Measurements from ENCODE around the gene HIBCH.

The HIBCH gene

GRCh38 chr2:190323406-190323805 lies 3.8 kb upstream of the HIBCH start:
- H3K79me1 ChIP-seq (ENCODE audit: low read depth, low read length) = peaks cover 1% of the 10 kb centered on the region
- H3K27ac ChIP-seq (replicated peaks; ENCODE audit: low read length) = no peak overlapping the region
- no peak overlapping the region for H2BK15ac ChIP-seq (ENCODE audit: low read length)
- H3K4ac ChIP-seq (ENCODE audit: low read length) = no peak overlapping the region
- DNase-seq (ENCODE audit: low spot score) = no peak
- H3K14ac ChIP-seq (ENCODE audit: low read length) = no peak overlapping the region
- H3K9me3 ChIP-seq (replicated peaks in 1 of 2; ENCODE audit: control insufficient read depth in 2 of 2, insufficient read depth in 1 of 2, low read depth in 1 of 2, low read length in 2 of 2) = no peaks in the 10 kb centered on the region
- no peaks in the 10 kb centered on the region for H3K36me3 ChIP-seq (replicated peaks in 1 of 2; ENCODE audit: control insufficient read depth in 2 of 2, insufficient read depth in 2 of 2, low read length in 2 of 2)
- H3K4me3 ChIP-seq (ENCODE audit: low read length in 2 of 2) = no peak overlapping the region
- H3K18ac ChIP-seq (ENCODE audit: low read length) = no peak overlapping the region
- peaks cover 3 to 4% of the 10 kb centered on the region in 2 donors for H3K4me1 ChIP-seq (ENCODE audit: control insufficient read depth in 2 of 2, insufficient read depth in 1 of 2, low read depth in 1 of 2, low read length in 2 of 2)
- no peaks in the 10 kb centered on the region for H3K27me3 ChIP-seq (ENCODE audit: control insufficient read depth in 3 of 3, insufficient read depth in 3 of 3, low read depth in 1 of 3, low read length in 3 of 3)
- H2AFZ ChIP-seq (ENCODE audit: low read length) = no peak overlapping the region
- no peak overlapping the region for H3K4me2 ChIP-seq (ENCODE audit: insufficient read depth, low read length, poor library complexity, severe bottlenecking)
- no peak overlapping the region for H2BK120ac ChIP-seq (ENCODE audit: low read depth, low read length)
- no peak overlapping the region for H2AK5ac ChIP-seq (ENCODE audit: low read depth, low read length)
- no peak overlapping the region for H4K91ac ChIP-seq (ENCODE audit: low read depth, low read length, poor library complexity)
- H3K9ac ChIP-seq (ENCODE audit: low read depth, low read length, poor library complexity) = no peak overlapping the region
- no peak overlapping the region for H2BK12ac ChIP-seq (ENCODE audit: low read length)
- H2BK5ac ChIP-seq (ENCODE audit: low read length) = no peak overlapping the region
- H4K8ac ChIP-seq (ENCODE audit: low read depth, low read length) = no peak overlapping the region
- no peak overlapping the region for H3K23ac ChIP-seq (ENCODE audit: low read depth, low read length, poor library complexity)

- Histone ChIP-seq H2BK5ac (ENCODE audit: low read length) (no peak overlapping the region), H3K27me3 (ENCODE audit: control insufficient read depth in 3 of 3, insufficient read depth in 3 of 3, low read depth in 1 of 3, low read length in 3 of 3) (no peaks in the 10 kb centered on the region), H3K14ac (ENCODE audit: low read length) (no peak overlapping the region), H2AK5ac (ENCODE audit: low read depth, low read length) (no peak overlapping the region), H3K4me2 (ENCODE audit: insufficient read depth, low read length, poor library complexity, severe bottlenecking) (no peak overlapping the region), H3K4ac (ENCODE audit: low read length) (no peak overlapping the region), H3K9me3 (replicated peaks in 1 of 2; ENCODE audit: control insufficient read depth in 2 of 2, insufficient read depth in 1 of 2, low read depth in 1 of 2, low read length in 2 of 2) (no peaks in the 10 kb centered on the region), H3K27ac (replicated peaks; ENCODE audit: low read length) (no peak overlapping the region), H3K23ac (ENCODE audit: low read depth, low read length, poor library complexity) (no peak overlapping the region), H3K36me3 (replicated peaks in 1 of 2; ENCODE audit: control insufficient read depth in 2 of 2, insufficient read depth in 2 of 2, low read length in 2 of 2) (peaks cover 0 to 5% of the 10 kb centered on the region in 2 donors), H3K18ac (ENCODE audit: low read length) (no peak overlapping the region), H3K9ac (ENCODE audit: low read depth, low read length, poor library complexity) (no peak overlapping the region), H2BK12ac (ENCODE audit: low read length) (no peak overlapping the region), H4K8ac (ENCODE audit: low read depth, low read length) (no peak overlapping the region), H3K79me1 (ENCODE audit: low read depth, low read length) (peaks cover 4% of the 10 kb centered on the region), H3K4me1 (ENCODE audit: control insufficient read depth in 2 of 2, insufficient read depth in 1 of 2, low read depth in 1 of 2, low read length in 2 of 2) (peaks cover 4% of the 10 kb centered on the region in 2 donors), H2AFZ (ENCODE audit: low read length) (peak overlapping the region; percentile 83), H2BK120ac (ENCODE audit: low read depth, low read length) (no peak overlapping the region), H3K4me3 (ENCODE audit: low read length in 2 of 2) (no peak overlapping the region), H4K91ac (ENCODE audit: low read depth, low read length, poor library complexity) (peak overlapping the region; percentile 68), H2BK15ac (ENCODE audit: low read length) (no peak overlapping the region)
- no peak for DNase-seq (ENCODE audit: low spot score)
- no CpG with 5 or more reads among the region's 4 CpGs for WGBS, 2 donors (ENCODE audit: extremely low coverage in 2 of 2, insufficient read length in 2 of 2, insufficient replicate concordance in 1 of 2)
Observed at GRCh38 chr2:190320696-190321095, 1.1 kb upstream of the HIBCH start.

GRCh38 chr2:190318931-190319554 lies 583 bp downstream of the HIBCH start:
- no peak overlapping the region for H3K4ac ChIP-seq (ENCODE audit: low read length)

GRCh38 chr2:190318514-190318913 lies 1.1 kb downstream of the HIBCH start:
- Histone ChIP-seq H3K4ac (ENCODE audit: low read length) (no peak overlapping the region), H3K27ac (replicated peaks; ENCODE audit: low read length) (no peak overlapping the region)

More at GRCh38 chr2:190318931-190319554, 583 bp downstream of the HIBCH start:
- Histone ChIP-seq H2BK15ac (ENCODE audit: low read length) (no peak overlapping the region), H4K8ac (ENCODE audit: low read depth, low read length) (no peak overlapping the region), H4K91ac (ENCODE audit: low read depth, low read length, poor library complexity) (no peak overlapping the region), H3K36me3 (replicated peaks in 1 of 2; ENCODE audit: control insufficient read depth in 2 of 2, insufficient read depth in 2 of 2, low read length in 2 of 2) (peaks cover 0 to 8% of the 10 kb centered on the region in 2 donors), H3K18ac (ENCODE audit: low read length) (no peak overlapping the region), H3K23ac (ENCODE audit: low read depth, low read length, poor library complexity) (no peak overlapping the region), H3K14ac (ENCODE audit: low read length) (no peak overlapping the region), H3K27me3 (ENCODE audit: control insufficient read depth in 3 of 3, insufficient read depth in 3 of 3, low read depth in 1 of 3, low read length in 3 of 3) (no peaks in the 10 kb centered on the region), H2BK5ac (ENCODE audit: low read length) (no peak overlapping the region), H3K4me2 (ENCODE audit: insufficient read depth, low read length, poor library complexity, severe bottlenecking) (peak overlapping the region; percentile 59), H3K79me1 (ENCODE audit: low read depth, low read length) (peaks cover 4% of the 10 kb centered on the region), H3K9me3 (replicated peaks in 1 of 2; ENCODE audit: control insufficient read depth in 2 of 2, insufficient read depth in 1 of 2, low read depth in 1 of 2, low read length in 2 of 2) (no peaks in the 10 kb centered on the region), H2BK120ac (ENCODE audit: low read depth, low read length) (no peak overlapping the region), H3K4me3 (ENCODE audit: low read length in 2 of 2) (peak overlapping the region; percentile 76 to 90), H3K4me1 (ENCODE audit: control insufficient read depth in 2 of 2, insufficient read depth in 1 of 2, low read depth in 1 of 2, low read length in 2 of 2) (peaks cover 4% of the 10 kb centered on the region in 2 donors), H3K9ac (ENCODE audit: low read depth, low read length, poor library complexity) (no peak overlapping the region), H2AFZ (ENCODE audit: low read length) (peak overlapping the region; percentile 90), H3K27ac (replicated peaks; ENCODE audit: low read length) (peak overlapping the region; percentile 64), H2AK5ac (ENCODE audit: low read depth, low read length) (no peak overlapping the region), H2BK12ac (ENCODE audit: low read length) (no peak overlapping the region)
- WGBS, 2 donors (ENCODE audit: extremely low coverage in 2 of 2, insufficient read length in 2 of 2, insufficient replicate concordance in 1 of 2) = no CpG with 5 or more reads among the region's 12 CpGs
- DNase-seq (ENCODE audit: low spot score) = no peak

More at GRCh38 chr2:190318514-190318913, 1.1 kb downstream of the HIBCH start:
- H3K14ac ChIP-seq (ENCODE audit: low read length) = no peak overlapping the region
- peaks cover 0 to 12% of the 10 kb centered on the region in 2 donors for H3K36me3 ChIP-seq (replicated peaks in 1 of 2; ENCODE audit: control insufficient read depth in 2 of 2, insufficient read depth in 2 of 2, low read length in 2 of 2)
- H2AK5ac ChIP-seq (ENCODE audit: low read depth, low read length) = no peak overlapping the region
- no CpG with 5 or more reads among the region's 4 CpGs for WGBS, 2 donors (ENCODE audit: extremely low coverage in 2 of 2, insufficient read length in 2 of 2, insufficient replicate concordance in 1 of 2)
- no peak overlapping the region for H3K18ac ChIP-seq (ENCODE audit: low read length)
- no peak for DNase-seq (ENCODE audit: low spot score)
- H4K8ac ChIP-seq (ENCODE audit: low read depth, low read length) = no peak overlapping the region
- H2BK15ac ChIP-seq (ENCODE audit: low read length) = no peak overlapping the region
- no peak overlapping the region for H3K9ac ChIP-seq (ENCODE audit: low read depth, low read length, poor library complexity)
- peak overlapping the region; percentile 19 for H3K4me2 ChIP-seq (ENCODE audit: insufficient read depth, low read length, poor library complexity, severe bottlenecking)
- peak overlapping the region; percentile 19 to 76 for H3K4me3 ChIP-seq (ENCODE audit: low read length in 2 of 2)
- H2BK120ac ChIP-seq (ENCODE audit: low read depth, low read length) = no peak overlapping the region
- H3K79me1 ChIP-seq (ENCODE audit: low read depth, low read length) = peaks cover 4% of the 10 kb centered on the region
- H4K91ac ChIP-seq (ENCODE audit: low read depth, low read length, poor library complexity) = no peak overlapping the region
- H3K9me3 ChIP-seq (replicated peaks in 1 of 2; ENCODE audit: control insufficient read depth in 2 of 2, insufficient read depth in 1 of 2, low read depth in 1 of 2, low read length in 2 of 2) = no peaks in the 10 kb centered on the region
- no peak overlapping the region for H3K23ac ChIP-seq (ENCODE audit: low read depth, low read length, poor library complexity)
- H2BK5ac ChIP-seq (ENCODE audit: low read length) = no peak overlapping the region
- H2AFZ ChIP-seq (ENCODE audit: low read length) = peak overlapping the region; percentile 90
- H3K27me3 ChIP-seq (ENCODE audit: control insufficient read depth in 3 of 3, insufficient read depth in 3 of 3, low read depth in 1 of 3, low read length in 3 of 3) = no peaks in the 10 kb centered on the region
- no peak overlapping the region for H2BK12ac ChIP-seq (ENCODE audit: low read length)
- peaks cover 4% of the 10 kb centered on the region in 2 donors for H3K4me1 ChIP-seq (ENCODE audit: control insufficient read depth in 2 of 2, insufficient read depth in 1 of 2, low read depth in 1 of 2, low read length in 2 of 2)

Data from neuronal stem cell (in vitro differentiated cells).